NOMO-1 treated with DMSO at 0.1 percent for 48 hours (cell line): Measurements from ENCODE around the gene GPRIN3.
"Not testable (repeated sequence)": the region's sequence is repeated elsewhere in the genome, so short reads cannot be mapped to it uniquely, and the experiment has no call there.

Experiments used
- DNase-seq: peaks from one replicate; lab custom pipeline; 2025; ENCODE audit not compliant: unreplicated experiment; lab: John Stamatoyannopoulos, UW

The GPRIN3 gene

GRCh38 chr4:89314291-89314690 is 6.7 kb upstream of the GPRIN3 start:
- DNase-seq, result peak; percentile 20

GRCh38 chr4:89312066-89312465 is 4.5 kb upstream of the GPRIN3 start:
- no peak for DNase-seq

- no peak for DNase-seq
Observed at GRCh38 chr4:89311433-89311832, 3.8 kb upstream of the GPRIN3 start.

GRCh38 chr4:89309154-89309553 is 1.6 kb upstream of the GPRIN3 start:
- DNase-seq, result not testable (repeated sequence)

GRCh38 chr4:89308161-89308500 is 531 bp upstream of the GPRIN3 start:
- no peak for DNase-seq

GRCh38 chr4:89307178-89307445 is 488 bp downstream of the GPRIN3 start:
- DNase-seq, result no peak

GRCh38 chr4:89306486-89307177 is 968 bp downstream of the GPRIN3 start:
- peak; percentile 8 for DNase-seq

- peak; percentile 92 for DNase-seq
Observed at GRCh38 chr4:89305712-89306437, 1.7 kb downstream of the GPRIN3 start.

- DNase-seq, result no peak
Observed at GRCh38 chr4:89305028-89305427, 2.6 kb downstream of the GPRIN3 start.

- DNase-seq, result peak; percentile 76
Observed at GRCh38 chr4:89303814-89304388, 3.7 kb downstream of the GPRIN3 start.

GRCh38 chr4:89303177-89303576 is 4.4 kb downstream of the GPRIN3 start:
- DNase-seq, result no peak

GRCh38 chr4:89301902-89302301 is 5.7 kb downstream of the GPRIN3 start:
- no peak for DNase-seq

GRCh38 chr4:89301003-89301402 is 6.6 kb downstream of the GPRIN3 start:
- DNase-seq, result no peak

- no peak for DNase-seq
Observed at GRCh38 chr4:89300499-89300898, 7.1 kb downstream of the GPRIN3 start.

- DNase-seq, result no peak
Observed at GRCh38 chr4:89300060-89300459, 7.5 kb downstream of the GPRIN3 start.

GRCh38 chr4:89299153-89299791 is 8.3 kb downstream of the GPRIN3 start:
- peak; percentile 75 for DNase-seq

GRCh38 chr4:89298788-89299152 is 8.8 kb downstream of the GPRIN3 start:
- DNase-seq, result peak; percentile 76

- DNase-seq, result peak; percentile 29
Observed at GRCh38 chr4:89298155-89298554, 9.4 kb downstream of the GPRIN3 start.

- DNase-seq, result peak; percentile 29
Observed at GRCh38 chr4:89296896-89297295, 10.7 kb downstream of the GPRIN3 start.

- peak; percentile 33 for DNase-seq
Observed at GRCh38 chr4:89296399-89296798, 11.2 kb downstream of the GPRIN3 start.

GRCh38 chr4:89295415-89295927 is 12.1 kb downstream of the GPRIN3 start:
- no peak for DNase-seq
